ENCODE results near the gene GPR132. TPM values are rescaled to one million over a fixed set of nuclear protein-coding genes. Genes with fewer than 3 reads are reported as not detected.

GPR132 gene
- total RNA-seq, 2 donors from 2014 or later, result 0.67 to 1.2 TPM

GRCh38 chr14:105021656-105022275, 43.5 kb downstream of the GPR132 start:
- peaks cover 0 to 36% of the 10 kb centered on the region in 2 donors for H3K4me1 ChIP-seq
- no peaks in the 10 kb centered on the region for H3K27me3 ChIP-seq
- peak overlapping the region; percentile 77 to 80 for H3K27ac ChIP-seq
- H3K36me3 ChIP-seq, result no peaks in the 10 kb centered on the region
- DNase-seq (ENCODE audit: low spot score), result no peak
- no peak for TF ChIP-seq CTCF (IDR thresholded peaks at IDR 0.05)
- no peaks in the 10 kb centered on the region for H3K9me3 ChIP-seq
- peak overlapping the region; percentile 60 to 67 for H3K4me3 ChIP-seq

GRCh38 chr14:105020815-105021655, 44.2 kb downstream of the GPR132 start, which contains the start of gene CDCA4:
Gene CDCA4 (minus strand): TSS chr14:105021083. CDS start chr14:105011929, 9,154 bp downstream.
- DNase-seq (ENCODE audit: low spot score), result peak; percentile 97
- TF ChIP-seq CTCF (IDR thresholded peaks at IDR 0.05), result peak in 1 of 2 donors; percentile 26
- H3K27ac ChIP-seq, result peak within 1 kb of the TSS; percentile 77 to 80
- H3K9me3 ChIP-seq, result no peaks in the 10 kb centered on the region
- H3K4me3 ChIP-seq, result peak within 1 kb of the TSS; percentile 78 to 82
- peaks cover 0 to 36% of the 10 kb centered on the region in 2 donors for H3K4me1 ChIP-seq
- H3K27me3 ChIP-seq, result no peaks in the 10 kb centered on the region
- no peaks in the 10 kb centered on the region for H3K36me3 ChIP-seq

GRCh38 chr14:105019861-105020814, 45.1 kb downstream of the GPR132 start:
- DNase-seq (ENCODE audit: low spot score), result no peak
- TF ChIP-seq CTCF (IDR thresholded peaks at IDR 0.05), result no peak
- Histone ChIP-seq H3K27ac (peak overlapping the region; percentile 45 to 63), H3K4me1 (peaks cover 0 to 33% of the 10 kb centered on the region in 2 donors), H3K27me3 (no peaks in the 10 kb centered on the region), H3K9me3 (no peaks in the 10 kb centered on the region), H3K36me3 (no peaks in the 10 kb centered on the region), H3K4me3 (peak overlapping the region; percentile 78 to 82)

GRCh38 chr14:105018414-105018813, 46.8 kb downstream of the GPR132 start:
- no peak for TF ChIP-seq CTCF (IDR thresholded peaks at IDR 0.05)
- DNase-seq (ENCODE audit: low spot score), result no peak
- no peak overlapping the region for H3K4me3 ChIP-seq
- H3K27me3 ChIP-seq, result no peaks in the 10 kb centered on the region
- H3K4me1 ChIP-seq, result peaks cover 0 to 25% of the 10 kb centered on the region in 2 donors
- H3K9me3 ChIP-seq, result no peaks in the 10 kb centered on the region
- H3K36me3 ChIP-seq, result no peaks in the 10 kb centered on the region
- no peak overlapping the region for H3K27ac ChIP-seq

- no peak for TF ChIP-seq CTCF (IDR thresholded peaks at IDR 0.05)
- Histone ChIP-seq H3K27ac (no peak overlapping the region), H3K9me3 (no peaks in the 10 kb centered on the region), H3K4me3 (no peak overlapping the region), H3K27me3 (no peaks in the 10 kb centered on the region), H3K36me3 (no peaks in the 10 kb centered on the region), H3K4me1 (peaks cover 0 to 29% of the 10 kb centered on the region in 2 donors)
- no peak for DNase-seq (ENCODE audit: low spot score)
Measured at GRCh38 chr14:105015905-105016304, 49.3 kb downstream of the GPR132 start.
